HG02642 (cell line): Measurements from ENCODE around the gene VWA5B1.

ENCODE experiments used
- ATAC-seq: cut with Tn5 transposase; IDR thresholded peaks from one replicate; pipeline ENCODE4 v1.9.1; 2021; ENCODE audit warnings: mild to moderate bottlenecking; ENCODE audit not compliant: unreplicated experiment, poor library complexity

VWA5B1 gene

GRCh38 chr1:20321573-20321972 is 30.9 kb downstream of the VWA5B1 start:
- ATAC-seq: no peak

- peak; percentile 60 for ATAC-seq
Measured at GRCh38 chr1:20322081-20322824, 31.6 kb downstream of the VWA5B1 start.

- no peak for ATAC-seq
Measured at GRCh38 chr1:20322825-20323612, 32.3 kb downstream of the VWA5B1 start.

- ATAC-seq: no peak
Measured at GRCh38 chr1:20323613-20323920, 32.9 kb downstream of the VWA5B1 start.

- ATAC-seq: no peak
Measured at GRCh38 chr1:20324704-20325406, 34.2 kb downstream of the VWA5B1 start.

- ATAC-seq: no peak
Measured at GRCh38 chr1:20325407-20325843, 34.8 kb downstream of the VWA5B1 start.

GRCh38 chr1:20325844-20326420 is 35.3 kb downstream of the VWA5B1 start:
- ATAC-seq: no peak

- no peak for ATAC-seq
Measured at GRCh38 chr1:20327467-20327866, 36.8 kb downstream of the VWA5B1 start.

GRCh38 chr1:20328201-20328600 is 37.5 kb downstream of the VWA5B1 start:
- ATAC-seq: no peak

- no peak for ATAC-seq
Measured at GRCh38 chr1:20329793-20330542, 39.3 kb downstream of the VWA5B1 start.

GRCh38 chr1:20334103-20334502 is 43.4 kb downstream of the VWA5B1 start:
- no peak for ATAC-seq

GRCh38 chr1:20336105-20336605 is 45.5 kb downstream of the VWA5B1 start:
- ATAC-seq: no peak

GRCh38 chr1:20337581-20337980 is 46.9 kb downstream of the VWA5B1 start:
- no peak for ATAC-seq

- ATAC-seq: no peak
Measured at GRCh38 chr1:20339811-20340457, 49.3 kb downstream of the VWA5B1 start.

- no peak for ATAC-seq
Measured at GRCh38 chr1:20342294-20343148, 51.8 kb downstream of the VWA5B1 start.

GRCh38 chr1:20343149-20343937 is 52.7 kb downstream of the VWA5B1 start:
- ATAC-seq: no peak

GRCh38 chr1:20343938-20344302 is 53.2 kb downstream of the VWA5B1 start:
- ATAC-seq: no peak

- ATAC-seq: no peak
Measured at GRCh38 chr1:20344738-20345137, 54.1 kb downstream of the VWA5B1 start.
